SHP77 (cell line): ENCODE results near the gene PCDH9.
A peak's percentile ranks its signal among the peaks of the same experiment; 100 is the strongest.

ENCODE experiments used
- DNase-seq, 2 experiments: peaks; one replicate each; lab custom pipeline; 2025; lab: John Stamatoyannopoulos, UW

The PCDH9 gene

DNA sequence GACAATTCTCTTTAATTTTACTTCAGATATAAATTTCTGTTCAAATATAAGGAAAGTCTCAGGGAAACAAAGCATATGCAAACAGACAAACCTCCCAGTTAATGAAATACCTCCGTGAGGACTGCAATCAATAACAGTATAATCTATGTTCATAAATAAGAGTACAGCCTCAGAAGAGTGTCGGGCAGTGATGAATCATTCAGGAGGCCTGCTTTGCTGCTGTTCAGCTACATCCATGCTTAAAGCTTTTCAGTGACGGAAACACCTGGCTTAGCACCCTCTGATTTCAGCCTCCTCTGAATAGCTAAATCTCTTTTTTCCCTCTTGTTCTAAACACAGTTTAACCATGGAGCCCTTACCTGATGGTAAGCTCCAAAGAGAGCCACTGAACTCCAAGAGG is 69.0 kb downstream of the PCDH9 start:
- DNase-seq: no peak

DNA sequence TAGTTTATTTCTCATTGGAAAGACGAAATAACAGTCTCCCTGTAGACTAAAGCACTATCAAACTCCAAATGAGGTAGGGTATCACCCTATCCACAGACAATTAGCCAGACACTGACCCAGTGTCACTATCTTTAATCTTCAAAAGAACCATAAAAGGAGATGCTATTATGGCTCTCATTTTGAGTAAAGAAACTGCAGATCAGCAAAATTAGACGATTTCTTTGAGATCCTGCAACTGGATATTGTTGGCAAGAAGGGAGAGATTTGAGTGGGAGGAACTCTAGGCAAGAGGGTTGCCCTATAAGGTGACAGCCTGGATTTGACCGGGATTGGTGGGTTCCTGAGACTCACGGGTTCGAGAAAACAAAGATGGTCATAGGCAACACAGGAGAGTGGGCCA is 71.2 kb downstream of the PCDH9 start:
- DNase-seq: no peak

DNA sequence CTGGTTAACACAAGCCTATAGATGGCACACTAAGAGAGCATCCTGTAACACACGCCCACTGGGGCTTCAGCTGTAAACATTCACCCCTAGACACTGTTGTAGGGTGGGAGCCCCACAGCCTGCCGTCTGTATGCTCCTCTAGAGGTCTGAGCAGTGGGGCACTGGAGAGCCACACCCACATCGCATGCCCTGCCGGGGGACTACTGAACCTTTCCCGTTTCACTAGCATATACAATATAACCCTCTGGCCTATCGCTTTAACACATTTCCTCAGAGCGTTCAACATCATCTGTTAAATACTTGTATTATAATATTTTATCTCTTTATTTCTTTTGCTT is 73.4 kb downstream of the PCDH9 start:
- no peak for DNase-seq

DNA sequence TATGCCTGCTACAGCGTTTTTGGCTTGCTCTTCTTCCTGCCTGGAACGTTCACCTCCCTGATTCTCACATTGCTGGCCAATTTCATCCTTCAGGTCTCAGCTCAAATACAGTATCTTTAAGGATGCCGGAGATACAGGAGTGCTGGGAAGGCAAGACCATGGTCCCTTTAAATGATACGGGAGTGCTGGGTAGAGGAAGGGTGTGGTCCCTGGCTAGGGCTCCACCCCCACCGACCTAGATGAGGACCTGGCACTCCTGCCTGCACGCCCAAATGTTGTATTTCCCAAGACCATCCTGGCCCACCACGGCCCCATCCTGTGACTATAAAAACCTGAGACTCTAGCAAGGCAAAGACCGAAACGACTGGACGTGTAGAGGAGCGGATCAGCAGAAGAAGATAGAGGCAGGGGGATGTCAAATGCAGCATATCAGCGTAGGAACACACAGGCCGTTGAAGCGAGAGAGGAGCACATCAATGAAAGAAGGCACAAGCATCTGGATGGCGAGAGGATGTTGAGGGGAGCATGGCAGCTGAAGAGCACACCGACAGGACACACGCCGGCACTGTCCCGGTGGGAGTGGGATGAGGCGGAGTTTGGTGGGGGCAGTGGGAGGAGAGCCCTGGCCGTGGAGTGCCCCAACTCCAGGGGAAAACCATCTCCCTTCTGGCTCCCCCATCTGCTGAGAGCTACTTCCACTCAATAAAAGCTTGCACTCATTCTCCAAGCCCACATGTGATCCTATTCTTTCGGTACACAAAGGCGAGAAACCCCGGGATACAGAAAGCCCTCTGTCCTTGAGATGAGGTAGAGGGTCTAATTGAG is 74.0 kb downstream of the PCDH9 start:
- DNase-seq: no peak

DNA sequence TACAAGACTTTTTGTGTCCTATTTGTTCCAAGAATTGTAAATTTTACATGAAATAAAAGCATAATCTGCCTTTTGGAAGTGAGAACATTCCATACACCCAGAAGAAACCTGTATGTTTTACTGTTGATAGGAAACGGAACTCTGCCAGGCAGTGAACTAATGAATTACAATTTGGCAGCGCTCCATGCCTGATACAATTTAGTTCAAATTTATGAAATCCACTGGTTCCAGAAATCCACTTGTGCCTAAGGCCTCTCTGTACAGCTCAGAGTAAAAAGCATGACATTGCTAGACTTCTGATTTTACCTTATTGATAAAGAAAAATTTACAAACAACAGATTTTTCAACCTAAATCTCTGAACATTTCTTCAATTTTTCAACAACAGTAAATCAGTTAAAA is 78.1 kb downstream of the PCDH9 start:
- no peak for DNase-seq

DNA sequence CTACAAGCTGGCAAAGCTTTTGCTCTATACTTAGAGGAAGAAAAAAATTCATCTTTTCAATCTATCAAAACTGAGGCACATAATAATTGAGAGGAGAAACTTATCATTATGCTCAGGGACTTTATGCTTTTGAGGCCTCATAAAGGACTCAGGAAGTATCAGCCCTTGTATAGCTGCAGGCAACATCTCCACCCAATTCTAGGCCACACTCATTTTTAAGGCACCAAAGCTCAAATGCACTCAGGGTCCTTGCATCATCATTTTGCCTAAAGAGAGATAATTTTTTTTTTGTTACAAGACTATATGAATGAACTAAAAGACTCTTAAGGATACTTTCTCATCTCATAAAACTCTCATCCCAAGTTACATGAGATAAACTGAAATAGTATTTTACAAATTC is 78.5 kb downstream of the PCDH9 start:
- DNase-seq: no peak

DNA sequence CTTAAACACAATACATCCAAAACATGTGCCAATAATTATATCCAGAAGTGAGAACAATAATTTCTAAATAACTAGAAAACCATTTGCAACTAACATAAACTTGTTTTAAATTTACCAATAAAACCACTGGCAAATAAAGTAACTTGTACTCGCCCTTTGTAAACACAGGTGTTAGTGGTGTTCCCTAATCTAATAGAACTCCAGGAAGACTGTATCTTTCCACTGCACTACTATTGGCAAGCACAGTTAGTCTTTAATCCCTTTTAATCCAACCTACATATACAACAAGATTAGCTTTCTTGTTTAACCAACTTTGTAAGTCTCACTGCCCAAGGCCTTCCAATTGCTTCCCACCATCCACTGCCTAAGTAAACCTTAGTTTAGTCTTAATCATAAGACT is 79.5 kb downstream of the PCDH9 start:
- DNase-seq: no peak

DNA sequence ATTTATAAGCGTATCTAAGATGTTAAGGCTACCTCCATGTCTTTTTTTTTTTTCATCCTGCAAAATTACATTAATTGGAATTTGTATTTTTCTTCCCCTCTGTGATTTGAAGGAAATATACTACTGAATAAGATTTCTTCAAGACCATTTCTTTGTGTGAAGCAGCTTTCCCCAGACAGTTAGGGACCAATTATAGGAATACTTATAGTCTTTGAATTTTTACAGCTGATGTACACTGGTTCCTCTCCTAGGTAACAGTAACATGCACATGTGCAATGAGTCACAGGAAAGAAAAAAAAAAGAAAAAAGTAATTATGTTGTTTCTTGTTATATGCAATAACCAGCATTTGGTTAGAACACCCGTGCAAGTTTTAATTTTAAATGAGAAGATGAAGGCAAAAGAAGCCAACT is 82.0 kb downstream of the PCDH9 start:
- DNase-seq: no peak

DNA sequence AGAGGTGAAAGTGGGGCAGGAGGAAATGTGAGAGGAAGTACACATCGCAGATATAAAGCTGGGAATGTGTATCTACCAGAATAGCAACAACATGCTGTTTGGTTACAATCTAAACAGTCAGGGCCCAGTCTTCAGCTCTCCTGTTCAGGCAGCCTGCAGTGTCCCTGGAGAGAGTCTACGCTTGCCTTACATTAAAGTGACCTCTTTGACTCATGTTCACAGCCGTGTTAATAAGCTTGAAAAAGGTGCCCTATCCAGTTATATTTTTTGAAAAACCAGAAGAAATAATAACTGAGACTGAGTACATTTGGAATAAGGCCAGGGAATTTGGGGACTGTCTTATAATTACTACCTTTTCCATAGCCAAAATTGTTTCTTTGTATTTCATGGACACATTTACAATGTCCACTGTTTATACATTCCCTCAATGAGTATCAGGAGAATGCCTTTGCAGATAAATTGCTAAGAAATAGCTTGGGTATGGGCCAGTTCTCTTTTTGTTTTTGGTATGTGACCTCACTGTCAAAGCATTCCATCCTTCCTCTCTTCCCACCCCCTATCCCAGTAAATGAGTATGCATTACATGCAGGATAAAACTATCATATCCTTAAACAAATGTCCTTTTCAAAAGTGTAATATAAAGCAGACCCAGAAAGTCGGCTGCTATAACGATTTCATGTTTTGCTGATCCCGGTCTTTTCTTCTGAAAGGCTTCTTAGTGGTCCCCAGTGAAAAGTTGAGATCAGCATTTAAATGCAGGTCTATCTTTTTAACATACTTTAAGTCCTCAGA is 82.6 kb downstream of the PCDH9 start:
- DNase-seq: peak; percentile 6 to 11

DNA sequence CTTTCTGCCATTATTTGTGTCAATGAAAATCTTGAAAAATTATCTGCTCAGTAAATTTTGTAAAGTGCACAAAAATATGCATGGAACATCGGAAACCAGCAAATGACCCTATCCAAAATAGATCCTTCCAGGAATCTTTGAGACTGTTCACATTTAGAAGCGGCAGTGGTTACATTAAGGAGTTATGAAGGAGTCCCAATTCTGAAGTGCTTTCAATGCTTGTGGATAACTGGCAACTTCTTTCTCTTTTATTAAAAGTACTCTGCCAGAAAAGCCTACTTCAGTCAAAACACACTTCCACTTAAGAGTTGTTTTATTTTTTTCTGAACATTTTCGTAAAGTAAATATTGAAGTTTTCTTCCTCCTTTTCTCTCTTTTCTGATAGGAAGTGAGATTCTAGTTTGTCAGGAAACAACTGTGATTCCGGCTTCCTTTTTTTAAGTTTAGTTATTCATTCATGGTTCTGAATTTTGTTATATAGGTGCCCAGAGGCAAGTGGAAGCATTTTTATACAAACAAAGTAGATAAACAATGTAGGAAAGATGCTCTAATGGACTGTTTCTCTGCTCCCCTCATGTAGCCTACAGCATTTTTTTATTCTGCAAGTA is 83.5 kb downstream of the PCDH9 start:
- no peak for DNase-seq

DNA sequence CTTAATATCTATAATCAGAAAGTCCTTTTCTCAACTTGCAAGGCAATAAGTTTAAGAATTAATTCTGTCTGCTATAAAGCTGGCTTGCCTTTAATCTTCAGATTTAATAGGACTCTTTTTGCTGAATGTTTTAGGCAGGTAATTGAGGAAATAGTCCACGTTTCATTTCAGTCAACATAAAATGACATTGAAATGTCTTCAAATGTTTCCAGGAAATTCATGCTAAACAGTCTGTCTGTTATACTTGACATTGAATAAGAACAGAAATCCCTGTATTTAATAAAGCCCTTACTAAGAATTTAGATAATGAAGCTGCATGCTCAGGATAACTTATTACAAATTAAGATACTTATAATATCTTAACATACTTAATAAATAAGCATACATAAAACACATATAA is 84.2 kb downstream of the PCDH9 start:
- no peak for DNase-seq

DNA sequence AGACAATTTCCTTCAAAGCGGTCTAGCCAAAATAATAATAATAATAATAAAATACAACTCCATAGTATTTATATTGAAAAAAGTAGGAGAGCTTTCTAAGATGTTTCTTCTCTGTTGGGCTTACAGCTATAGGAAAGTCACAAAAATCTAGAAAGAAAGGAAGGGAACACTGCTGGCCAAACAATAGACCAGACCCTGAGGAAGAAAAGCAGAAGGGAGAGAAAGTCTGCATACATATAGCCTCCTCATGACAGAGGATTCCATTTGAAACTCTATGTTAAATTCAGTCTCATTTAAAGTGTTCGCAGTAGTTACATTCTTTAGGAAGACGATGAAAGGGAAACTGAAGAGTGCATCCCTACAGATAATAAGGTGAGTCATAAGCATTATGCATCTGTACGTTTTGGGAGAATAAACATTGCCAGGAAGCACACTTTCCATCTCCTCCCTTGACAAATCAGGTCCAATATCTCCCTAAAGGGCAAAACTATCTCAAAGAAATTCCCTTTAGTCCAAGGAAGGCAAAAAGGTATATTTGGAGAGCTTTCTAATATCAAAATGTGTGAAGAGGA is 86.5 kb downstream of the PCDH9 start:
- DNase-seq: no peak

DNA sequence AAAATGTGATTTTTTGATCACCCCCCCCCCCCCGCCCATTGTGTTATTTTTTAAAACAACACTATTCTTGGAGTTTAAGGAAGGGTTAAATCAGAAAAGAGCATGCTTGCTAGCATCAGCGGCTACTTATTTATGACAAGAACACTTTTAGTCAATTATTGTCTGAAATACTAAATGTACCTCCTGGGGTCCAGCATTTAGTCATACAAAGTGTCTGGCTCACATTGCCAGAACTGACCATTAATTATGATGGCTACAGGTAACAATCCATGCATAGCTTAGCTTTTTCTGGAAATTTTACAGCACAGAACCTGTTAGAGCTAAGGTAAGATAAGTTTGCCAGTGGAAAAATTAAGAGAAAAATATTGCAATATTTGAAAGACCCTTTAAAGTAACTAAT is 90.1 kb downstream of the PCDH9 start:
- no peak for DNase-seq

DNA sequence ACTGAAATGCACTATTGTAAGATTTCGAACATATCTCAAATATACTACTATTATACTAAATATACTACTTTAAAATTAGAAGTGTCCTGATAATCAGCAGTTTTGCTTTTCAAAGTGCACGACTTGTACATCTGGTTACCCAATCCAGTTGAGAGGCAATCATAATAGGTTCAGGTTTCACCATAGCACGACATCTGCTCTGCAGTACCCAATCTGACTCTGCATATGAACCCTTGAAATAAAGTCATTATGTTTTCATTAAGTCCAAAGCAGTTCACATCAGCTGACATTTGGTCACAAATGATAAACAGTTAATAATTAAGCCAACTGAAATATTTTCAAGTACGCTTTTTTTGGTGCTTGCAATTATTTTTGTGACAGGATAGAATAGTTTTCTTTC is 90.6 kb downstream of the PCDH9 start:
- peak in 1 of 2 experiments; percentile 21 for DNase-seq

DNA sequence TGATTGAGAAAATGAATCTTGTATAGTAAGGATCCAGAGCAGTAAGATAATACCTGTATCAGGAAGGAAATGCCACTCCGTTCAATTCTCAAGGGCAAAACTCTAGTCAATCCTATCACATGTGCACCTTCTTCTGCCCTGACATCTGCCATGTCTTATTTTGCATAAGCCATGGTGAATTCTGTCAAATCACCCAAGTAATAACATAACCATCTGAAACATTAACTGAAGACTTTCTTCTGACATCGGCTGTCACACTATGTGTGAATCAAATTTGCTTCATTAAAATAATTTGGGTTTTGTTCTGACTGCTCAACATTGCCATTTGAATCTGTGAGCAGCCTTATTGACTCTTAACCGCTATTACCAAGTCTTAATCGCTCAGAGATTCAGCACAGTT is 91.2 kb downstream of the PCDH9 start:
- no peak for DNase-seq

DNA sequence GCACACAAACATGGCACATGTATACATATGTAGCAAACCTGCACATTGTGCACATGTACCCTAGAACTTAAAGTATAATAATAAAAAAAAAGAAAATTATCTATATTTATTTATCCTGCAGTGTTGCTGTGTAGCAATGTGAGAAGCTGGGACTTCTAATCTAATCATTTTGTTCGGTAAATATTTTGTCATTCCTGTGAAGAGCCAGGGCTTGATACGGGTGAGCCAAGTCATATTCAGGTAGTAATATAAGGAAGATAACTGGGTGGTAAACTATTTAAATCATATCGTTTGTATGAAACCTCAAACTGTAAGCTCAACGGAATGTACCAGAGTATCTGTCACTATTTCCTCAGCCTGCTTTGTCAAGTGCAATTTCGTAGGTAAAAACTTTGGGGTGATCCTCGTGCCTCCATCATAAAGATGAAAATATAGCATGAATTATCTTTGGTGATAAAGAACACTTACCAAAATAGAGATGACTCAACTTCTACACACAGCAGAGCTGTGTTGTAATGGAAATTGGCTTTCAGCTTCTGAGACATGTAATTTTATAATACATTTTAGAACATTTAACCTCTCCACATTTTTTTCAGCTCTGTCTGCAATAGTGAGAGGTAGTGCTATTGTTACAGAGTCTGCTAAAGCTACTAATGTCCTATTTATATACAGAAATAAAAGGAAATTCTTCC is 92.9 kb downstream of the PCDH9 start:
- DNase-seq: no peak

DNA sequence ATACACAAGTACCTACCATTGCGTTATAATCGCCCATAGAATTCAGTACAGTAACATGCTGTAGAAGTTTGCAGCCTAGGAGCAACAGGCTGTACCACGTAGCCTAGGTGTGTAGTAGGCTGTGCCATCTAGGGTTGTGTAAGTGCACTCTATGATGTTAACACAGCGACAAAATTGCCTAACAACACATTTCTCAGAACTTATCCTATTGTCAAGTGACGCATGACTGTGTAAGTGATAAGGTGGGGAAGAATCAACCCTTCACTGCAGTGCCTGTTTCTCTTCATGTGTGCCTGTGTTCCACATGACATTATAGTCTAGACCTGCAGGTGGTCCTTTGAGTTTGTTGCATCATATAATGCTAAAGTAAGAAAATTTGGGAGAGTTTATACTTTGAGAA is 94.0 kb downstream of the PCDH9 start:
- no peak for DNase-seq

DNA sequence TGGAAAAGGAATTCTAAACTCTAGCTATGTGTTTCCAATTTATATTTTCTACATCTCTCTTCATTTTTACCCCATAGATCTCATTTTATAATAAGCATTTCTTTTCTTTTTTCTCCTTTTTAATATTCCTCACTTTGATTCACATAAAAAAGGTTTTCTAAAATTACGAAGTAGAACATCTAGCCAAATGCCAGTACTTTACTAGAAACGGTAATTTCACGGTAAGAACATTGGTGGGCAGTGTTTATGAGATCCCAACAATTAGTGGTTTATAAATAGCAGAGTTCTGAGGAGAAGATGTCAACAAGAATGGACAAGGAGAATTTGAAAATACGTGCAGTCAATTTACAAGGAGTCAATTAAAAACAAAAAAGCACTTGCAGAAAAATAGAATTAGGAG is 94.8 kb downstream of the PCDH9 start:
- DNase-seq: no peak

DNA sequence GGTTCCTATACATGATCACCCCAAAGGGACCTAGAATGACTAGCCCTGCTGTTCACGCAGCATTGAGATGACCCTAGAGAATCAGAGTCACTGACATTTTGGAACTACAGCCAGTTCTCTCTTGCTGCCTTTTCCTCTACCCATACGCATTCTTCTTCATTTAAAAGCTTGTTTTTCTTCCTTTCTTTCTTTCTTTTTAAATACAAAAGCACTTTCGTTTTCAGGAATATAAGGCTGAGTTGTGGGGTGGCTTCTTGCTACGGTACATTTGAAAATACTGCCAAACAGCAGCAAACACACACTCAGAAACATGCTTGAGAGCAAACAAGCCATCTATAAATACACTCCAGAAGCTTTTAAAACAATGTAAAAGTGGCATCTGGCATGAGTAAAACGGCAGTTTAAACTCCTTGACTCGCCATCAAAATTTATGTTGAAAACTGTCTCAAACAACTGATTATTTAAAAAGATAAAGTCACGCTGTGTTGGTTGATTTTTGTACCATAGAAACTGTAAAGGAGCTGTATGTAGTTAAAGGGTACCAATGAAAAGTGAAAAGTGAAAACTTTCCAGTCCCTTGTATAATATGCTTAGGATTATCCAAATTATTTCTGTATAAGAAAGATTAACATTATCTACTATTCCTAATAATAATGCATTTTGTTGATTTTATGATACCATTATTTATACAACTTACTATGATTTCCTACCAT is 95.6 kb downstream of the PCDH9 start:
- peak in 1 of 2 experiments; percentile 18 for DNase-seq

DNA sequence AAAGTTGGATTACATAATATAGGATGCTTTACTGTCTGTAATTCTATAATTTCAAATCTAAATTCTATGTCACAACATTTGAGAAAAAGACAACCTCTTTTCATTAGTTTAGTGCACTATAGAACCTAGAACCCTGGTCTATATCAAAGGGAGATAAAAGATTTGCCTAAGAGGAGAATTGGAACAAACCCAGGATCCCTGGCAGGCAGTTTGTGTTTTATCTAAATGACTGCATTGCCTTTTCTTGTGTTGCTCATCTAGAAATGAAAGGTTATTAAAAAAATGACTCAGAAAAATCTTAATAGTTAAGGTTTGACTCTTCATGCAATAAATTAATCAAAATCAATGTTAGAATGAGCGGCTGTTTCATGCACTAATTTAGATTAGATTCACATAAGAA is 96.7 kb downstream of the PCDH9 start:
- DNase-seq: no peak

DNA sequence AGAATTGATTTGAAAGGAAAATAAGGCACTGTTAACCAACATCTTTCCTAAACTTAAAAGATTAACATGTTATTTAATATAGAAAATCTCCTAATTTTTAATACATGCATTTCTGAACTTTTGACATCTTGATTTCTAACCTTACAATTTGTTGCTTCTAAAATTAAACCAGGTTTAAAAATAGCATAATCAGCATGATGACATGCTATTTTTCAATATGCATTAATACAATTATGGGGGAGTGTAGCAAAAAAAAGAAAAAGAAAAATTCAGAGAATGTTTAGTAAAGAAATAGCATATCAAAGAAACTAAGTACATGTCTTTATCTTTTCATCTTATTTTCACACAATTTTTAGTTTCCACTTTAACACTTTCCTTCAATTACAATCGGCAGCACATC is 98.7 kb downstream of the PCDH9 start:
- no peak for DNase-seq

DNA sequence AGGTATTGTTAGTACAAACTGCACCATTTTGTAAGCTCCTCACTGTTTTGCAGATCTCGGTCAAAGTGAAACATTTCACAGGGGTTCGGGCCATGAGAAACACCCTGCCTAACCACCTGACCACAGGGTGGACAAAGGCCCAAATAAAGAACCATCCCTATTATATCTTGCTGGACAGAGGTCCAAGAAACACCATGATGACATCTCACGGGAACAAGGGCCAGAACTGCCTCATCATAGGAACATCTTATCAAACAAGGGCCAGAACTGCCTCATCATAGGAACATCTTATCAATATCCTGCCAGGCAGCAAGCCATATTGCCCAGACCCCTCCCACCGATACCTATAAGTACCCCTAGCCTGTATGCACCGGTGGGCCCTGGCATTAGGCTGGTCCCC is 99.7 kb downstream of the PCDH9 start:
- no peak for DNase-seq
